ENCODE data around the gene SLC22A5. TPM values are rescaled to one million over a fixed set of nuclear protein-coding genes. Genes with fewer than 3 reads are reported as not detected.

SLC22A5 gene
- total RNA-seq = 11.9 and 13.1 TPM in 2 replicates

GRCh38 chr5:132369474-132370180, at the start of gene SLC22A5:
Gene SLC22A5 (plus strand): TSS chr5:132369710. CDS start chr5:132369973, 263 bp downstream.
- TF ChIP-seq CTCF (conservative IDR thresholded peaks at IDR 0.05; ENCODE audit: low read depth, low read length) = no peak
- no peak for DNase-seq (ENCODE audit: low read depth)

GRCh38 chr5:132319975-132320374, 49.5 kb upstream of the SLC22A5 start:
- TF ChIP-seq CTCF (conservative IDR thresholded peaks at IDR 0.05; ENCODE audit: low read depth, low read length) = no peak
- no peak overlapping the region for H3K4me3 ChIP-seq (ENCODE audit: low read depth, low read length)
- no peak for DNase-seq (ENCODE audit: low read depth)

More at GRCh38 chr5:132369474-132370180, at the start of gene SLC22A5:
- H3K4me3 ChIP-seq (ENCODE audit: low read depth, low read length) = peak within 1 kb of the TSS; percentile 84

- no peak for DNase-seq (ENCODE audit: low read depth)
- TF ChIP-seq CTCF (conservative IDR thresholded peaks at IDR 0.05; ENCODE audit: low read depth, low read length) = peak; percentile 9
- no peak overlapping the region for H3K4me3 ChIP-seq (ENCODE audit: low read depth, low read length)
Observed at GRCh38 chr5:132321109-132321721, 48.3 kb upstream of the SLC22A5 start.

- TF ChIP-seq CTCF (conservative IDR thresholded peaks at IDR 0.05; ENCODE audit: low read depth, low read length) = no peak
- no peak overlapping the region for H3K4me3 ChIP-seq (ENCODE audit: low read depth, low read length)
- no peak for DNase-seq (ENCODE audit: low read depth)
Observed at GRCh38 chr5:132322266-132322665, 47.2 kb upstream of the SLC22A5 start.

GRCh38 chr5:132323202-132323601, 46.3 kb upstream of the SLC22A5 start:
- DNase-seq (ENCODE audit: low read depth) = no peak
- no peak for TF ChIP-seq CTCF (conservative IDR thresholded peaks at IDR 0.05; ENCODE audit: low read depth, low read length)
- H3K4me3 ChIP-seq (ENCODE audit: low read depth, low read length) = no peak overlapping the region

GRCh38 chr5:132325691-132326090, 43.8 kb upstream of the SLC22A5 start:
- DNase-seq (ENCODE audit: low read depth) = no peak
- no peak for TF ChIP-seq CTCF (conservative IDR thresholded peaks at IDR 0.05; ENCODE audit: low read depth, low read length)
- no peak overlapping the region for H3K4me3 ChIP-seq (ENCODE audit: low read depth, low read length)
